OCI-LY7 (cell line): ENCODE data around the gene EFCAB11. TPM values are rescaled to one million over a fixed set of nuclear protein-coding genes. Genes with fewer than 3 reads are reported as not detected.

Source experiments
- BruUV-seq: library from RNA; stranded (reverse); fragments of 400-500 nt; replicated peaks from 2 replicates; lab custom pipeline; 2021; lab: Mats Ljungman, UMichigan
- CTCF ChIA-PET: fragments of 300-600 bp; sonication (Branson Sonifier 250); formaldehyde crosslinking; loops from one replicate; lab custom pipeline; 2022; ENCODE audit warnings: antibody characterized with exemption; ENCODE audit not compliant: unreplicated experiment; lab: Charles Lee
- POLR2A ChIA-PET: fragments of 300-600 bp; sonication (Branson Sonifier 250); formaldehyde crosslinking; loops from one replicate; lab custom pipeline; 2022; ENCODE audit warnings: antibody characterized with exemption; lab: Charles Lee
- DNase-seq: peaks from one replicate; pipeline ENCODE4 v3.0.0-alpha.2; 2015; ENCODE audit warnings: low spot score
- H2AFZ ChIP-seq: fragments of 200-600 bp; sonication (generic), shearing (Covaris generic); 2 replicates; pipeline ENCODE4 v1.6.1; 2014; ENCODE audit warnings: mild to moderate bottlenecking, antibody characterized with exemption, low read length, moderate library complexity
- H3K27ac ChIP-seq: fragments of 200-600 bp; sonication (generic); 2 replicates; pipeline ENCODE4 v1.5.1; 2014; ENCODE audit warnings: mixed run types, low read depth, mild to moderate bottlenecking, moderate library complexity, low read length, inconsistent platforms; ENCODE audit not compliant: poor library complexity, severe bottlenecking
- H3K36me3 ChIP-seq: fragments of 200-600 bp; sonication (generic); 2 replicates; pipeline ENCODE4 v1.6.1; 2014; ENCODE audit warnings: mild to moderate bottlenecking, antibody characterized with exemption, low read length, moderate library complexity, mixed read lengths; ENCODE audit not compliant: insufficient read depth
- H3K4me1 ChIP-seq: fragments of 200-600 bp; sonication (generic); 2 replicates; pipeline ENCODE4 v1.5.1; 2014; ENCODE audit warnings: mild to moderate bottlenecking, low read length; ENCODE audit not compliant: insufficient read depth, poor library complexity, severe bottlenecking
- H3K4me2 ChIP-seq: fragments of 200-600 bp; sonication (generic); 2 replicates; pipeline ENCODE4 v1.6.1; 2014; ENCODE audit warnings: mild to moderate bottlenecking, low read length
- H3K4me3 ChIP-seq: fragments of 200-600 bp; sonication (generic); 2 replicates; pipeline ENCODE4 v1.5.1; 2014; ENCODE audit warnings: mild to moderate bottlenecking, low read depth, low read length; ENCODE audit not compliant: poor library complexity, severe bottlenecking
- H3K79me2 ChIP-seq: fragments of 200-600 bp; sonication (generic); 2 replicates; pipeline ENCODE4 v1.6.1; 2016; ENCODE audit warnings: low read depth, mild to moderate bottlenecking, low read length, moderate library complexity, mixed read lengths; ENCODE audit not compliant: insufficient read depth
- H3K9me2 ChIP-seq: fragments of 200-600 bp; sonication (generic); 2 replicates; pipeline ENCODE4 v1.6.1; 2016; ENCODE audit warnings: mild to moderate bottlenecking, low read length, mixed read lengths; ENCODE audit not compliant: insufficient read depth
- H3K9me3 ChIP-seq: fragments of 200-600 bp; sonication (generic); 2 replicates; pipeline ENCODE4 v1.6.1; 2014; ENCODE audit warnings: mild to moderate bottlenecking, mixed run types, low read length, mixed read lengths
- H4K20me1 ChIP-seq: fragments of 200-600 bp; sonication (generic); 2 replicates; pipeline ENCODE4 v1.6.1; 2014; ENCODE audit warnings: mild to moderate bottlenecking, antibody characterized with exemption, low read length, moderate library complexity, mixed read lengths; ENCODE audit not compliant: insufficient read depth
- CTCF ChIP-seq: fragments of 200-600 bp; sonication (generic); conservative IDR thresholded peaks from 2 replicates; pipeline ENCODE4 v1.5.1; 2014; ENCODE audit warnings: mild to moderate bottlenecking, antibody characterized with exemption, low read length, moderate library complexity, mixed read lengths
- EZH2phosphoT487 ChIP-seq: fragments of 200-600 bp; sonication (generic); IDR thresholded peaks from 2 replicates; pipeline ENCODE4 v1.6.1; 2018; ENCODE audit warnings: low read depth, borderline replicate concordance, mild to moderate bottlenecking, mixed run types, antibody characterized with exemption, low read length, moderate library complexity, mixed read lengths
- intact Hi-C: fragments of 100-400 bp; cut with micrococcal nuclease; formaldehyde crosslinking; loops from one replicate; pipeline ENCODE4 v1.10.0; 2022; ENCODE audit not compliant: unreplicated experiment
- total RNA-seq, 2 experiments: library from RNA; depleted of rRNA in 1 of 2; stranded (reverse); fragments of >200 nt in 1 of 2; shearing (Covaris generic) in 1 of 2; gene quantifications; 2 replicates each; pipeline ENCODE4 v1.2.3, GENCODE V29; 2014 to 2022

Gene EFCAB11
- total RNA-seq, 2 experiments from 2014 or later = 9.3 to 29.5 TPM

GRCh38 chr14:89748004-89748403 lies 206.5 kb downstream of the EFCAB11 start:
- H3K4me1 ChIP-seq = no peaks in the 10 kb centered on the region
- no peak for DNase-seq
- no peak overlapping the region for H3K27ac ChIP-seq
- no peak for TF ChIP-seq EZH2phosphoT487
- no peak for TF ChIP-seq CTCF
- intact Hi-C loops = no loop called here
- H3K36me3 ChIP-seq = no peaks in the 10 kb centered on the region
- H4K20me1 ChIP-seq = no peaks in the 10 kb centered on the region
- ChIA-PET POLR2A (interaction anchor here (0.5 to 0.7 kb wide), 2 partner anchors 28 to 40 kb away, joined by 3 to 4 read pairs; no protein-coding TSS in a partner anchor), CTCF (no interaction called here)
- no peak overlapping the region for H3K4me2 ChIP-seq
- peaks cover 2% of the 10 kb centered on the region; the same call in 1 of the 2 replicates for H3K9me3 ChIP-seq
- H3K9me2 ChIP-seq = no peaks in the 10 kb centered on the region
- H3K4me3 ChIP-seq = no peak overlapping the region
- H2AFZ ChIP-seq = no peak overlapping the region
- BruUV-seq = no TSS peak
- no peaks in the 10 kb centered on the region for H3K79me2 ChIP-seq

GRCh38 chr14:89747126-89747525 lies 207.4 kb downstream of the EFCAB11 start:
- no TSS peak for BruUV-seq
- intact Hi-C loops = no loop called here
- Histone ChIP-seq H3K36me3 (no peaks in the 10 kb centered on the region), H4K20me1 (no peaks in the 10 kb centered on the region), H2AFZ (no peak overlapping the region), H3K4me3 (no peak overlapping the region), H3K9me2 (no peaks in the 10 kb centered on the region), H3K9me3 (peaks cover 5% of the 10 kb centered on the region; the same call in 1 of the 2 replicates), H3K27ac (no peak overlapping the region), H3K79me2 (no peaks in the 10 kb centered on the region), H3K4me1 (no peaks in the 10 kb centered on the region), H3K4me2 (no peak overlapping the region)
- POLR2A ChIA-PET = interaction anchor here (0.7 to 1.0 kb wide), 2 partner anchors 9 to 39 kb away, joined by 3 to 4 read pairs; no protein-coding TSS in a partner anchor
- CTCF ChIA-PET = no interaction called here
- TF ChIP-seq EZH2phosphoT487 (no peak), CTCF (no peak)
- DNase-seq = no peak

GRCh38 chr14:89746654-89747053 lies 207.9 kb downstream of the EFCAB11 start:
- no peak overlapping the region for H2AFZ ChIP-seq
- intact Hi-C loops = no loop called here
- ChIA-PET CTCF (no interaction called here), POLR2A (interaction anchor here (0.6 to 1.4 kb wide), 3 partner anchors 10 to 430 kb away, joined by 3 to 5 read pairs (median 4); no protein-coding TSS in a partner anchor)
- no peaks in the 10 kb centered on the region for H3K79me2 ChIP-seq
- no peak for DNase-seq
- H3K9me3 ChIP-seq = peaks cover 5% of the 10 kb centered on the region; the same call in 1 of the 2 replicates
- H3K36me3 ChIP-seq = no peaks in the 10 kb centered on the region
- TF ChIP-seq EZH2phosphoT487 (no peak), CTCF (no peak)
- H3K4me3 ChIP-seq = no peak overlapping the region
- H3K4me2 ChIP-seq = no peak overlapping the region
- no peaks in the 10 kb centered on the region for H3K9me2 ChIP-seq
- no peaks in the 10 kb centered on the region for H3K4me1 ChIP-seq
- no peaks in the 10 kb centered on the region for H4K20me1 ChIP-seq
- no TSS peak for BruUV-seq
- no peak overlapping the region for H3K27ac ChIP-seq
